HG03095 (cell line): ENCODE data around the gene CD63.
"Not testable (repeated sequence)": the region's sequence is repeated elsewhere in the genome, so short reads cannot be mapped to it uniquely, and the experiment has no call there.

Experiments
- ATAC-seq: cut with Tn5 transposase; IDR thresholded peaks from one replicate; pipeline ENCODE4 v1.9.1; 2021; ENCODE audit warnings: moderate library complexity; ENCODE audit not compliant: unreplicated experiment

Gene CD63, protein sequence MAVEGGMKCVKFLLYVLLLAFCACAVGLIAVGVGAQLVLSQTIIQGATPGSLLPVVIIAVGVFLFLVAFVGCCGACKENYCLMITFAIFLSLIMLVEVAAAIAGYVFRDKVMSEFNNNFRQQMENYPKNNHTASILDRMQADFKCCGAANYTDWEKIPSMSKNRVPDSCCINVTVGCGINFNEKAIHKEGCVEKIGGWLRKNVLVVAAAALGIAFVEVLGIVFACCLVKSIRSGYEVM

DNA sequence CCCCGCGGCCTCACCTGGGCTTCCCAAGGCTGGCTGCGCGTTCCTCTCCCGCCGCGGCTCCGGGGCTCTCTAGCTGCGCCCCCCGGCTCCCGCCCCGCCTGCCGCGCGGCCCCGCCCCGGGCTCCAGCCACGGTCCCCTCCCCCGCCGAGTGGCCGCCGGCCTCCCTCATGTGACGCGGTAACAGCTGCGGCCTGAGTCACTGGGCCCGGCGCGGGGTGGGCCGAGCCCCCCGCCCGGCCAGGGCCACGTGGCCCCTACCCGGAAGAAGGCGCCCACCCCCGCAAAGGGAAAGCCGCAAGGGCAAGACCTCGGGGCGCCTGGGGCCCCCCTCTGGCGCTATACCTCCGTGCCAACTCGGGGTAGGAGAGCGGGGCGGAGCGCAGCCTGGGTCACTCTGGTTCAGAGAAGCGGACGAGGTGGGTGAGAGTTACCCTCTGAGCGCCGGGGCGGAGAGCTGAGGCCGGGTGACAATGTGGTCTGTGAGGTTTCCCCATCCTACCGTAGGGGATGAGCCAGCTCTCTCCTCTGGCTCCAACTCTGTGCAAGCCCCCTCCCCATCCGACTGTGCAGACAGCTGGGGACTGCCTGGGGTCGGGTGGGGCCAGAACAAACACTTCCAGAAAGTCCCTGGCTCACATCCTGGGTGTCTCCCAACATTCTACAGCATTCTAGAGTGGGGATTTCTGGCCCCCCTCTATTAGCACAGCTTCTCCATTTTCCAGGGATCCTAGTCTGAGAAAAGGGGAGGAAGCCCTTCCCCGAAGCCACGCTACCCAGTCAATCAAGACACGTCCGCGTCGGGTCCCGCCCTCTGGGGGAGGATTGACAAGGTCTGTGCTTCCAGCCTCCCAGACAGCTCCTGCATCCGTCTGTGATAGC, at the start of gene CD63:
Gene CD63 (minus strand): TSS at position 71 of the 880 bp plus-strand sequence. CDS start 668 bp downstream, outside the sequence.
- ATAC-seq = peak; percentile 63

DNA sequence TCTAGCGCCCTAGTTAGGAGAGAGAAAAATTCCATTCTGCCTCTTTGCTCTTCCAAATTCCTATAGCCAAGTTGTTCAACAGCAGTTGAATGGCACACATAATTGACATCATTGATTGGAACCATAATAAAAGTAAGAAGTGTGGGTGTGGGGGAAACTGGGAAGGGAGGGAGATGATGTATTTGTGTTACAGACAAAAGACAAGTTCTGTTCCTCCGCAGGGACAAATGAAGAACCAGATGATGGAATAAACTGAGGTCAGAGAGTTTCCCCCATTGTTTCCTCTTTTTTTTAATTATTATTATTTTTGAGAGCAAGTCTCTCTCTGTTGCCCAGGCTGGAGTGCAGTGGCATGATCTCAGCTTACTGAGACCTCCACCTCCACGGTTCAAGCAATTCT, 49.0 kb upstream of the CD63 start:
- ATAC-seq = no peak

- ATAC-seq = no peak
Measured at GRCh38 chr12:55771736-55772135, 42.9 kb upstream of the CD63 start.

- ATAC-seq = no peak
Measured at GRCh38 chr12:55767156-55767555, 38.3 kb upstream of the CD63 start.

DNA sequence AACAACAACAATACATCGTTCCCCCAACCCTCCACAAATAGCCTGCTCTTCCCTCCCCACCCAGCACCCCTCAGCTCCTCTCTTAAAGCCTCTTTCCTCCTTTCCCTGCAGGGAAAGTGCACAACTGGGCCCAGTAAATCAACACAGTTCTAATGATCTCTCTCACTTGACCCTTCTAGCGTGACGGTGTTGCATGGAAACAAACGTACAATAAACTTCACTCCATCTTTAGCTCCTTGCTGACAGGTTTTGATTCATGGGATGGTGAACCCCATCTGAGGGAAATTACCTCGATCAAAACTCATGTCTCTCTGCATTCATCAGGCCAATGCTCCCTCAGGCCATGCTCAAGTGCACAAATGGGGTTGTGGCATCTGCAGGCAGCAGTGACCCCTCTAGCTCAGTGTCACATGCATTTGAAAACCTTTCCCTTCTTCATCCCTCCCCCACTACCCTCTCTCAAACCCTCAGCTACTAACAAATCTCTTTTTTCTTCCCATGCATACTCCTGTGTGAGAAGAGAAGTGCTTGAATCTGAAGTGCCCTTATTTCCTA, 37.0 kb upstream of the CD63 start:
- no peak for ATAC-seq

DNA sequence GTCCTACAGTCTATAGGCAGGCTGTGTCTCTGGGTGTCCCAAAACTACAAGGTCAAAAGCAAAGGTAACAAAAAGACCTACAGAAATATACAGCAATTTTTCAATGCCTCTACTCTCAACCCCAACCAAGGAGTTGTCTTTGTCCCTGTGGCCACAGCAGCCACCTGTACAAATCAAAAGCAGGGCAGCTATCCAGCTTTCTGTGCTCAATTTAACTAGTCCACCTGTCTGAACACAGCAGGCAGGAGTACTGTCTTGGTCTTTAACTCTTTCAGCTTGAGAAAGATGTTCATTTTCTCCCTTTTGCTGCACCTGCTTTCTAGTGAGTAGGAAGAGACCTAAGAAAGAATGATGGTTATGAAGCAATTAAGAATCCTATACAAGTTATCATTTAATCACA, 33.8 kb upstream of the CD63 start:
- no peak for ATAC-seq

- no peak for ATAC-seq
Measured at GRCh38 chr12:55760663-55761062, 31.9 kb upstream of the CD63 start.

GRCh38 chr12:55758575-55758974, 29.8 kb upstream of the CD63 start:
- ATAC-seq = not testable (repeated sequence)

GRCh38 chr12:55757701-55758100, 28.9 kb upstream of the CD63 start:
- ATAC-seq = no peak

DNA sequence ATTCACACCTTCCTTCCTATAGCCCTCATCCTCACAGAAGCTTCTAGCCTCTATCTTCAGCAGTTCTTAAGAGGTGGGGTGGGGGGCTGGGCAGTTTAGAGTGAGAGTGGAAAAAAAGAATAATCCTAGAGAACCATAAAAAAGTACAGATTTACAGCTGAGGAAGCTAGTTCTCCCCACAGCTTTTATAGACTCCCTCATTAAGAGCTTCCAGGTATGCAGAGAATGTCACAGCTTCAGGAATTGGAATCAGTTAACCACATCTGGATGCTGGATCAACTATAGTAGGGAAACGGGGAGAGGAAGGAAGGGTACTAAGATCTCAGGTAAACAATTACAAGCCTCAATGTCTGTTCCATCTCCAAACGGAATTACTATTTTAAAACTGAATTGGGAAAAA, 26.4 kb upstream of the CD63 start:
- ATAC-seq = no peak

DNA sequence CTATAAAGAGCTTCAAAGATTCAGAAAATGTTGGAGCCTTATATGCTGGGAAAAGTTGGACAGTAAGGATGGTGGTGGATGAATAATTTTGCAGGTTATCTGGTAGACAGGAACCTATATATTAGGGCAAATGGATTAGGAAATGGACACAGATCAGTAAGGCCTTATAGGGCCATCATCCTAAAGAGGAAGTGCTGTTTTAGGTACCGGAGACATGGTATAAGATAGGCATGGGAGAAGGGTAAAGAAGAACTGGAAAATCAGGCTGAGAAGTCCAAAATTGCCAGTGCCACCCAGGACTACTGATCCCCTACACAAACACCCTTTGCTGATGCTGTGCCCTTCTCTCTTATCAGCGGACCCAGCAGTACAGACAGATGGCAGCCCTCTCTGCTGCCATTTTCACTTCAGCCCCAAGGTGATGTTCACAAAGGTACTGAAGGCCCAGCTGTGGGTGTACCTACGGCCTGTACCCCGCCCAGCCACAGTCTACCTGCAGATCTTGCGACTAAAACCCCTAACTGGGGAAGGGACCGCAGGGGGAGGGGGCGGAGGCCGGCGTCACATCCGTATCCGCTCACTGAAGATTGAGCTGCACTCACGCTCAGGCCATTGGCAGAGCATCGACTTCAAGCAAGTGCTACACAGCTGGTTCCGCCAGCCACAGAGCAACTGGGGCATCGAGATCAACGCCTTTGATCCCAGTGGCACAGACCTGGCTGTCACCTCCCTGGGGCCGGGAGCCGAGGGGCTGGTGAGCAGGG, 19.6 kb upstream of the CD63 start:
- no peak for ATAC-seq

DNA sequence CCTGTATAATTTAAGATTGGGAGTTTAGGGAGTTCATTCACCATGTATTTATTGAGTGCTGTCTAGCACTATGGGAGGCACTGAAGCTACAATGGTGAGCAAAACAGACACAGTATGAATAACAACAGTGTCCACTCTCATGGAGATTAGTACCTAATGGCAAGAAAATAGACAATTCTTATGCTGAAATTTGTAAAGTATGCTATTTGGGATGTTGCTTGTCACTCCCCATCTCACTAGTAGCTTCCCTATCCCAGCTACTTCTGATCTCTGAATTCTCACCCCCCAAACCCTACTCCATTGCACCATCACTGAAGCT, 18.1 kb upstream of the CD63 start:
- ATAC-seq = no peak

DNA sequence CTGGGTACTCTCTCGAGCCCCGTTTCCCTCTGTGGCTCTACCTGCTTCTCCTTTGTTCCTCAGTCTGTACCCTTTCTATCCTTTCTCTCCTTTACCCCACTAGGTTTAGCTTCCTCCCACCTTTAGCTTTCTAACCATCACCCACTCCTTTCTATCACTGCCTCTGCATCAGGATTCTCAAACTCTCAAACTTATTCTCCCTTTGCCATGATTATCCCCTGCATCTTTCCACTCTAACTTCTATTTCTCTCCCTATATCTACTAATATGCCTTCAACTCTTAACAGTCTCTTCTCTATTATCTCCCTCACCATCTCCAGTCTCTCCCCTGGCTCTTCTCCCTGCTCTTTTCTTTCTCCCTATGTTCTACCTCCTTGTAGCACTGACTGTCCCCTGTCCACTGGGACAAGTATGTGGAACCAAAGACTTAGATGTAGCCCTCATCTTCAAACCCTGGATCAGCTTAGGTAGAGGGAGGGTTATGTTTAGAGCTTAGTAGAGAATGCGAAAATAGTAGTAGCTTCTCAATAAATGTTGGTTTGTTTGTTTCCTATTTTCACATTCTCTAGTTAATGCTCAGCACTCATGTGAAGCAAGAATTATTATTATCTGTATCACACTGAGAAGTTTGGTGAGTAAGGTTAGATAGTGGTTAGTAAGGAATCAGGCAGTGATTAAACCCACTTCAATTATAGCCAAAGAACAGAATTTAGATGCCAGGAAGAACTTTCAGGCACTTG, 17.5 kb upstream of the CD63 start:
- no peak for ATAC-seq

GRCh38 chr12:55745361-55746173, 16.8 kb upstream of the CD63 start:
- ATAC-seq = no peak

DNA sequence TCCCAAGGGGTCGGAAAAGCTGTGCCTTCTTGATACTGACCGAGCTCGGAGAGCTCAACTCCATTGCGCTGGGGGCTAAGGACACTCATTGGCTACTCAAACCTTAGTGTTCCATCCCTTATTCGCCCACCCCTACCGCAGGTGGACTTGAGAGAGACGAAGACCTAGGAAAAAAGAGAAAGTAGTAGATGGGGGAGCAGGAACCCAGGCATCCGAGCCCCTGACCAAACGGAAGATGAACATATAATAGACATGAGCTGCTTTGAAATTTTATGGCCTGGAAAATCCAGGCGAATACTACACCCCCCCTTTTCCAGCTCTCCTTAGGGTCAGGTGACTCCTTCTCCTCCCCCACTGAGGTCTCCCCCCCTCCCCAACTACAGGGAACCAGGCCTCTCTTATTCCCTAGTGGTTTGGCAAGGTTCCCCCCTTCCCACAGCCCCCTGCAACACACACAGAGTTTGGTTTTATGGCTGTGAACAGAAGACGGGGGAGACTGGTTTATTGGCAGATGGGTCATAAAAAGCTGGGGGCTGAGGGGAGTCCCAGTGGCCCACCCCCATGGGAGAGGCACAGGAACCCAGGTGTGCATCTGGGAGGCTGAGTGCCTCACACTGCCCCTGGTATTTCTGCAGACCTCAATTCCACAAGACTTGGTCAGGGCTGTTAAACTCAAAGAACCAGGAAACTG, 15.7 kb upstream of the CD63 start:
- ATAC-seq = no peak

DNA sequence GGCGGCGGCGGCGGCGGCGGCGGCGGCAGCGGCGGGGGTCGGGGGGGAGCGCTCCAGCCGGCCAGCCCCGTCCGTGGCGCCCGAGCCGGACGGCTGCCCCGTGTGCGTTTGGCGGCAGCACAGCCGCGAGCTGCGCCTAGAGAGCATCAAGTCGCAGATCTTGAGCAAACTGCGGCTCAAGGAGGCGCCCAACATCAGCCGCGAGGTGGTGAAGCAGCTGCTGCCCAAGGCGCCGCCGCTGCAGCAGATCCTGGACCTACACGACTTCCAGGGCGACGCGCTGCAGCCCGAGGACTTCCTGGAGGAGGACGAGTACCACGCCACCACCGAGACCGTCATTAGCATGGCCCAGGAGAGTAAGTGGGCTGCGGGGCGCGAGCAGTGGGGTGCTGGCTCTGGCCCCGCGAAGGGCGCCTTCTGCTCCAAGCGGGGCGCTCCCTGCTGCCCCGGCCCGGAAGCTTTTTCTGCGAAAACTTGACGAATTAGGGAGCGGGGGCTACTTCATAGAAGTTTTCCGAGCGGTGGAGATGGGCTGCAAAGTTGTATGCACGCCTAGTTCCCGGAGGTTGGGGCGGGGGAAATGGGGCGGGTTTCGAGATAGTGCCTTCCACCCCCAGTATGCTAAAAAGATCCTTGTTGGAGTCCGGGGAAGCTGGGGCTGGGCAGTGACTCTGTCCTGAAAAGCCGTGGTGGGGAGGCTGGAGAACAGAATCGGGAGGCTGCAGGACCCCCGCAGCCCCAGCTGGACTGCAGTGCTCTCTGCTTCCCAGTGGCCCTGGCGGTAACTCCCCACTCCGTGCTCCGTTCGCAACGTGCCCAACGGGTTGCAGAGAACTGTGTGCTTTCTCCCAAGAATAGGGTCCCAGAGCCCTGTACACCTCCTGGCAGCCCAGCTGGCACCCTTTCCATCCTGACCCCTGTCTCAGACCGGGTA, 14.9 kb upstream of the CD63 start:
- peak; percentile 38 for ATAC-seq

DNA sequence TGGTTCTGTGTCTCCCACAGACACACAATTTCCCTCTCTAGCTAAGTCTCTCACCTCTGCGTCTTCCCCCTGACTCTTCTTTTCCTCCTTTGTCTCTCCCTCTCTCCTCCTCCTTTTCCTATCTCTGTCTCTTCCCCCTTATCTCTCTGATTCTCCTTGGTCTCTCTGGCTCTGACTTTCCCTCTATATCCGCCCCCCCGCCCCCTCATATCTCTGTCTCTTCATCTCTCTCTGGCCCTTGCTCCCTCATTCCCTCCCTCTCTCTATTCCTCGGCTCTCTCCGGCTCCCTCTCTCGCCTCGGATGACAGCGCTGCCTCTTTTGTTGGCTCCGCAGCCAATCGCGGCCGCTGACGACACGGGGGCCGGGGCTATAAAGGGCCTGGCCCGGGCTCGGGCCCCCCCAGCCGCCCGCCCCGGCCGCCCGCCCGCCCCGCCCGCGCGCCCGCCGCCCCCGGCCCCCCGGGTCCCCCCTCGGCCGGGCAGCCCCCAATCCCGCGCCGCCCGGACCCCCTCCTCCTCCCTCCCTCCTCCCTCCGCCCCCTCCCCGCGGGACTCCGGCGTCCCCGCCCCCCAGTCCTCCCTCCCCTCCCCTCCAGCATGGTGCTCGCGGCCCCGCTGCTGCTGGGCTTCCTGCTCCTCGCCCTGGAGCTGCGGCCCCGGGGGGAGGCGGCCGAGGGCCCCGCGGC, 14.1 kb upstream of the CD63 start, which contains the start of gene GDF11:
Gene GDF11 (plus strand): TSS at position 404 of the 687 bp plus-strand sequence. CDS start 195 bp downstream, at position 599.
- peak; percentile 28 for ATAC-seq
